Fibroblast of pulmonary artery (primary cell): ENCODE measurements around the gene ABR.
"Not testable (repeated sequence)": the region's sequence is repeated elsewhere in the genome, so short reads cannot be mapped to it uniquely, and the experiment has no call there.

Experiments
- DNase-seq: peaks from one replicate; pipeline ENCODE4 v3.0.0-alpha.2; 2010; ENCODE audit warnings: low read depth
- H3K4me3 ChIP-seq: replicated peaks from 2 replicates; pipeline ENCODE4 v1.5.1; 2011; ENCODE audit warnings: low read depth, mild to moderate bottlenecking, control low read depth, low read length, moderate library complexity
- CTCF ChIP-seq: IDR thresholded peaks from 2 replicates; pipeline ENCODE4 v1.5.1; 2011; ENCODE audit warnings: mild to moderate bottlenecking, control low read depth, low read length, inconsistent platforms; ENCODE audit errors: missing control alignments

The ABR gene

GRCh38 chr17:1108478-1108764, 71.4 kb downstream of the ABR start:
- TF ChIP-seq CTCF, result no peak
- no peak for DNase-seq
- peak overlapping the region; percentile 70 for H3K4me3 ChIP-seq

- H3K4me3 ChIP-seq, result peak overlapping the region; percentile 70
- no peak for DNase-seq
- no peak for TF ChIP-seq CTCF
These were observed 71.9 kb downstream of the ABR start for GRCh38 chr17:1107777-1108477.

GRCh38 chr17:1107083-1107776, 72.6 kb downstream of the ABR start:
- no peak overlapping the region for H3K4me3 ChIP-seq
- no peak for DNase-seq
- TF ChIP-seq CTCF, result no peak

GRCh38 chr17:1104222-1104621, 75.6 kb downstream of the ABR start:
- no peak for TF ChIP-seq CTCF
- no peak for DNase-seq
- no peak overlapping the region for H3K4me3 ChIP-seq

- no peak overlapping the region for H3K4me3 ChIP-seq
- no peak for TF ChIP-seq CTCF
- no peak for DNase-seq
These were observed 79.4 kb downstream of the ABR start for GRCh38 chr17:1100382-1100781.

- no peak for DNase-seq
- no peak for TF ChIP-seq CTCF
These were observed 80.5 kb downstream of the ABR start for GRCh38 chr17:1099242-1099641.

GRCh38 chr17:1097972-1098744, 81.6 kb downstream of the ABR start:
- DNase-seq, result peak; percentile 90
- H3K4me3 ChIP-seq, result not testable (repeated sequence)

More at GRCh38 chr17:1099242-1099641, 80.5 kb downstream of the ABR start:
- no peak overlapping the region for H3K4me3 ChIP-seq
